A549 treated with dexamethasone at 1 μM for 4 hours (cell line): ENCODE data around the gene ZFP36L2. TPM values are rescaled to one million over a fixed set of nuclear protein-coding genes. Genes with fewer than 3 reads are reported as not detected.

Experiments
- total RNA-seq: library from RNA; stranded (reverse); fragments of 200-300 nt; extraction: Qiagen RNA extraction; gene quantifications from 5 replicates; pipeline ENCODE4 v1.2.3, GENCODE V29; 2022

ZFP36L2 gene
- total RNA-seq, result 33.0 to 52.6 TPM (median 46.5 TPM) in 5 replicates

DNA sequence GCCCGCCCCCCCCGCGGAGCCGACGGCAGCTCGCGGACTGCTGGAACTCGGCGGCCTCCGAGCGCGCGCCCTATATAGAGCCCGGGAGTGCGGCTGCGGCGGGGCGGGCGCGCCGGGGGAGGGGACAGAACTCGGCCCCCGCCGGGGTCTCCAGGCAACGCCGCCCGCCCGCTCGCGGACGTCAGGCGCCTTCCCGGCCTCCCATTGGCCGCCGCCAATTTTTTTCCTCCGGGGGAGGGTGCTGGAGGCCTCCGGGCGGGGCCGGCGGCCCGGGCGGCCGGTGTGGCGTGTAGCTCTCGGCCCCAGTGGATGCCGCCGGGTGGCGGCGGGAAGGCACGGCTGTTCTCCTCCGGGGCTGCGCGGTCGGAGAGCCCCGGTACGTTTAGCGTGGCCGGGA, at the start of gene ZFP36L2:
ZFP36L2 (minus strand) TSS at position 49 of the 397 bp plus-strand sequence. CDS start 291 bp downstream, outside the sequence.

